Kidney epithelial cell (primary cell): Measurements from ENCODE around the gene FAM3A. TPM values are rescaled to one million over a fixed set of nuclear protein-coding genes. Genes with fewer than 3 reads are reported as not detected.

Experiments
- DNase-seq: peaks from one replicate; pipeline ENCODE4 v3.0.0-alpha.2; 2010; ENCODE audit warnings: low read depth
- H3K27me3 ChIP-seq: 2 replicates; pipeline ENCODE4 v1.6.0; 2011; ENCODE audit warnings: low read length; ENCODE audit not compliant: control insufficient read depth, insufficient read depth
- H3K36me3 ChIP-seq: 2 replicates; pipeline ENCODE4 v1.5.1; 2011; ENCODE audit warnings: low read length; ENCODE audit not compliant: control insufficient read depth, insufficient read depth
- H3K4me3 ChIP-seq: 2 replicates; pipeline ENCODE4 v1.5.1; 2011; ENCODE audit warnings: low read depth, mild to moderate bottlenecking, control low read depth, low read length
- CTCF ChIP-seq: IDR thresholded peaks from 2 replicates; pipeline ENCODE4 v1.5.1; 2011; ENCODE audit warnings: mild to moderate bottlenecking, moderate library complexity, low read length, control low read depth, inconsistent platforms; ENCODE audit not compliant: insufficient read depth, poor library complexity, severe bottlenecking
- total RNA-seq: library from RNA; depleted of rRNA; stranded (reverse); fragments of >200 nt; gene quantifications from 2 replicates; pipeline ENCODE4 v1.2.3, GENCODE V29; 2015

Gene FAM3A
- total RNA-seq, 1 donor from 2014 or later, result 32.3 TPM

- DNase-seq, result no peak
- H3K4me3 ChIP-seq, result no peak overlapping the region
- H3K36me3 ChIP-seq, result no peaks in the 10 kb centered on the region
- TF ChIP-seq CTCF, result no peak
- no peaks in the 10 kb centered on the region for H3K27me3 ChIP-seq
Measured at GRCh38 chrX:154532690-154533089, 16.7 kb upstream of the FAM3A start.

- no peak for DNase-seq
- Histone ChIP-seq H3K4me3 (no peak overlapping the region), H3K36me3 (no peaks in the 10 kb centered on the region), H3K27me3 (no peaks in the 10 kb centered on the region)
- no peak for TF ChIP-seq CTCF
Measured at GRCh38 chrX:154531626-154532025, 15.6 kb upstream of the FAM3A start.

GRCh38 chrX:154530286-154530685 is 14.3 kb upstream of the FAM3A start:
- Histone ChIP-seq H3K4me3 (no peak overlapping the region), H3K27me3 (no peaks in the 10 kb centered on the region), H3K36me3 (no peaks in the 10 kb centered on the region)
- no peak for TF ChIP-seq CTCF
- DNase-seq, result no peak

GRCh38 chrX:154529206-154529612 is 13.2 kb upstream of the FAM3A start:
- no peak for TF ChIP-seq CTCF
- H3K4me3 ChIP-seq, result no peak overlapping the region
- DNase-seq, result no peak
- no peaks in the 10 kb centered on the region for H3K27me3 ChIP-seq
- no peaks in the 10 kb centered on the region for H3K36me3 ChIP-seq

- peak; percentile 37 for DNase-seq
Measured at GRCh38 chrX:154526901-154527675, 11.1 kb upstream of the FAM3A start.

More at GRCh38 chrX:154526901-154527675, 11.1 kb upstream of the FAM3A start:
- Histone ChIP-seq H3K27me3 (no peaks in the 10 kb centered on the region), H3K4me3 (peak overlapping the region; percentile 19), H3K36me3 (no peaks in the 10 kb centered on the region)
- peak; percentile 55 for TF ChIP-seq CTCF
